Renal pelvis (tissue), 12 donors: ENCODE measurements around the gene RBP3. TPM values are rescaled to one million over a fixed set of nuclear protein-coding genes. Genes with fewer than 3 reads are reported as not detected.

Experiments
- DNase-seq: peaks from one replicate; pipeline ENCODE4 v3.0.0-alpha.2; 2013
- long read RNA-seq, 16 experiments: transcript quantifications; one replicate each; lab custom pipeline, GENCODE V29; 2026
- polyA plus RNA-seq, 3 donors: library from polyadenylated mRNA; unstranded; fragments of 120-200 nt; gene quantifications; one replicate each; pipeline ENCODE4 v1.2.1, GENCODE V29; 2013; ENCODE audit not compliant: insufficient read length in 3 of 3

The RBP3 gene
- under 1 TPM; 0.09 to 0.23 (median 0.13) TPM for polyA plus RNA-seq
- long read RNA-seq, donor 1, result 0 reads
- long read RNA-seq, donor 2, result 0 reads
- long read RNA-seq, donor 3, result 0 reads
- long read RNA-seq, donor 4, result 0 reads
- long read RNA-seq, donor 5, result 0 reads
- long read RNA-seq, donor 6, result 0 reads
- long read RNA-seq, donor 7, result 0 reads
- long read RNA-seq, donor 8, result 0 reads
- long read RNA-seq, donor 9, result 0 reads
- long read RNA-seq, donor 10, result 0 reads
- long read RNA-seq, donor 11, result 0 reads
- long read RNA-seq, donor 12, result 0 reads
- long read RNA-seq, donor 13, result 0 reads
- long read RNA-seq, donor 14, result 0 reads
- long read RNA-seq, donor 15, result 0 reads
- long read RNA-seq, donor 16, result 0 reads

- DNase-seq, result no peak
These were observed at the start of gene RBP3 for GRCh38 chr10:47348138-47348651. TSS of gene RBP3 (plus strand) at chr10:47348363. CDS start at chr10:47348485, 122 bp downstream.

GRCh38 chr10:47298715-47299114 is 49.4 kb upstream of the RBP3 start:
- no peak for DNase-seq

- DNase-seq, result no peak
These were observed 48.3 kb upstream of the RBP3 start, which contains the start of gene GDF10 for GRCh38 chr10:47299611-47300428. TSS of gene GDF10 (plus strand) at chr10:47300197. CDS start at chr10:47300652, 455 bp downstream.

GRCh38 chr10:47300429-47300931 is 47.7 kb upstream of the RBP3 start:
- DNase-seq, result peak; percentile 12

GRCh38 chr10:47301833-47302232 is 46.3 kb upstream of the RBP3 start:
- DNase-seq, result no peak

GRCh38 chr10:47303105-47303504 is 45.1 kb upstream of the RBP3 start:
- DNase-seq, result no peak

- DNase-seq, result no peak
These were observed 44.3 kb upstream of the RBP3 start for GRCh38 chr10:47303866-47304265.

- no peak for DNase-seq
These were observed 42.6 kb upstream of the RBP3 start for GRCh38 chr10:47305566-47305965.

- DNase-seq, result no peak
These were observed 41.6 kb upstream of the RBP3 start for GRCh38 chr10:47306387-47307210.

- DNase-seq, result no peak
These were observed 40.8 kb upstream of the RBP3 start for GRCh38 chr10:47307381-47307780.

- DNase-seq, result no peak
These were observed 39.4 kb upstream of the RBP3 start for GRCh38 chr10:47308775-47309174.

GRCh38 chr10:47309408-47310089 is 38.6 kb upstream of the RBP3 start:
- no peak for DNase-seq

GRCh38 chr10:47310090-47310505 is 38.1 kb upstream of the RBP3 start:
- DNase-seq, result no peak

- DNase-seq, result peak; percentile 5
These were observed 36.8 kb upstream of the RBP3 start for GRCh38 chr10:47311193-47311931.

- DNase-seq, result peak; percentile 56
These were observed 36.1 kb upstream of the RBP3 start for GRCh38 chr10:47311932-47312662.

GRCh38 chr10:47312663-47312995 is 35.5 kb upstream of the RBP3 start:
- DNase-seq, result no peak

GRCh38 chr10:47314416-47314970 is 33.7 kb upstream of the RBP3 start:
- no peak for DNase-seq

GRCh38 chr10:47315421-47315820 is 32.7 kb upstream of the RBP3 start:
- peak; percentile 41 for DNase-seq

GRCh38 chr10:47316131-47316530 is 32.0 kb upstream of the RBP3 start:
- DNase-seq, result no peak
